ENCODE results near the gene TSG101.

DNA sequence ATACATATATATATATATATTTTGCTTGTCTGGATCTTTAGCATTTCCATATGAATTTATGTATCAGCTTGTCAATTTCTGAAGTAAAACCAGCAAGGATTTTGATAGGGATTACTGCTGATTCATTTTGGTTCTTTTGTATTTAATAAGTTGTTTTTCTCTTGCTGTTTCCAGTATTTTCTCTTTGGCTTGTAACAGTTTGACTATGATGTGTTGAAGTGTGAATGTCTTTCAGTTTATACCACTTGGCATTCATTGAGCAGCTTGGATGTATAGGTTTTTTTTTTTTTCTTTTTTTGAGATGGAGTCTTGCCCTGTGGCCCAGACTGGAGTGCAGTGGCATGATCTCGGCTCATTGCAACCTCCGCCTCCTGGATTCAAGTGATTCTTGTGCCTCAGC lies 58.7 kb downstream of the TSG101 start:
- TF ChIP-seq, protein P1, sequence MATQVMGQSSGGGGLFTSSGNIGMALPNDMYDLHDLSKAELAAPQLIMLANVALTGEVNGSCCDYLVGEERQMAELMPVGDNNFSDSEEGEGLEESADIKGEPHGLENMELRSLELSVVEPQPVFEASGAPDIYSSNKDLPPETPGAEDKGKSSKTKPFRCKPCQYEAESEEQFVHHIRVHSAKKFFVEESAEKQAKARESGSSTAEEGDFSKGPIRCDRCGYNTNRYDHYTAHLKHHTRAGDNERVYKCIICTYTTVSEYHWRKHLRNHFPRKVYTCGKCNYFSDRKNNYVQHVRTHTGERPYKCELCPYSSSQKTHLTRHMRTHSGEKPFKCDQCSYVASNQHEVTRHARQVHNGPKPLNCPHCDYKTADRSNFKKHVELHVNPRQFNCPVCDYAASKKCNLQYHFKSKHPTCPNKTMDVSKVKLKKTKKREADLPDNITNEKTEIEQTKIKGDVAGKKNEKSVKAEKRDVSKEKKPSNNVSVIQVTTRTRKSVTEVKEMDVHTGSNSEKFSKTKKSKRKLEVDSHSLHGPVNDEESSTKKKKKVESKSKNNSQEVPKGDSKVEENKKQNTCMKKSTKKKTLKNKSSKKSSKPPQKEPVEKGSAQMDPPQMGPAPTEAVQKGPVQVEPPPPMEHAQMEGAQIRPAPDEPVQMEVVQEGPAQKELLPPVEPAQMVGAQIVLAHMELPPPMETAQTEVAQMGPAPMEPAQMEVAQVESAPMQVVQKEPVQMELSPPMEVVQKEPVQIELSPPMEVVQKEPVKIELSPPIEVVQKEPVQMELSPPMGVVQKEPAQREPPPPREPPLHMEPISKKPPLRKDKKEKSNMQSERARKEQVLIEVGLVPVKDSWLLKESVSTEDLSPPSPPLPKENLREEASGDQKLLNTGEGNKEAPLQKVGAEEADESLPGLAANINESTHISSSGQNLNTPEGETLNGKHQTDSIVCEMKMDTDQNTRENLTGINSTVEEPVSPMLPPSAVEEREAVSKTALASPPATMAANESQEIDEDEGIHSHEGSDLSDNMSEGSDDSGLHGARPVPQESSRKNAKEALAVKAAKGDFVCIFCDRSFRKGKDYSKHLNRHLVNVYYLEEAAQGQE (IDR thresholded peaks at IDR 0.05; ENCODE audit: insufficient read depth in 1 of 2, low read depth in 2 of 2, low read length in 2 of 2), result no peak
- TF ChIP-seq POLR2AphosphoS5 (IDR thresholded peaks at IDR 0.05; ENCODE audit: low read depth, low read length) (no peak), TAF1 (IDR thresholded peaks at IDR 0.05; ENCODE audit: borderline replicate concordance, insufficient read depth, low read length) (no peak)
